ENCODE data around the gene UNC5A.

DNA sequence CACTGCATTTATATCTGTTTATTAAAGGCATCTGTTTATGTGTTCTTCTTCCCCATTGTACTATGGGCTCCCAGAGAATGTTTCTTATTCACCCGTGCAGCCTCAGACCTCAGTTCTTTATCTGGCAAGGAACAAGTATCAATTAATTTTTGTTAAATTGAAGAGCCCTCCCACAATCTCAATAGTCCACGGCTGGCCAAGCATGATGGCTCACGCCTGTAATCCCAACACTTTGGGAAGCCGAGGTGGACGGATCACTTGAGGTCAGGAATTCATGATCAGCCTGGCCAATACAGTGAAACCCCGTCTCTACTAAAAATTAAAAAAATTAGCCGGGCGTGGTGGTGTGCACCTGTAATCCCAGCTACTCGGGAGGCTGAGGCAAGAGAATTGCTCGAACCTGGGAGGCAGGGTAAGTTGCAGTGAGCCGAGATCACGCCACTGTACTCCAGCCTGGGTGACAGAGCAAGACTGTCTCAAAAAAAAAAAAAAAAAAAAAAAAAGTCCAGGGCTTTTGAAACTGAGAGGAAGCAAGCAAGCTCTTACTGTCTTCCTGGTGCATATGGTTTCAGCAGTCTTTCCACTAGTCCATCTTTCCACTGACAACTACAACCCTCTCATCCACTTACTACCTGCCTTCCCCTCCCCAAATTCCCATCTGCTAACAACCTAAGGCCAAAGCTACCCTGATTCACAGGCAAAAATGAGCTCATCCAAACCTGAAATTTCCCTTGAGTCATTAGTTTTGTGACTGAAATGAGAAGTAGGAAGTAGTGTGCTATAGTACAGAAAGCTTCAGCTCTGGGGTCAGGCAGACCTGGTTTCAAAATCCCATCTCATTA lies 91.1 kb downstream of the UNC5A start:
- TF ChIP-seq ZBTB7A (IDR thresholded peaks at IDR 0.05; ENCODE audit: low read depth) (no peak), TAF1 (IDR thresholded peaks at IDR 0.05; ENCODE audit: low read depth) (no peak), TEAD4 (IDR thresholded peaks at IDR 0.05) (no peak)
- TF ChIP-seq, protein P1, sequence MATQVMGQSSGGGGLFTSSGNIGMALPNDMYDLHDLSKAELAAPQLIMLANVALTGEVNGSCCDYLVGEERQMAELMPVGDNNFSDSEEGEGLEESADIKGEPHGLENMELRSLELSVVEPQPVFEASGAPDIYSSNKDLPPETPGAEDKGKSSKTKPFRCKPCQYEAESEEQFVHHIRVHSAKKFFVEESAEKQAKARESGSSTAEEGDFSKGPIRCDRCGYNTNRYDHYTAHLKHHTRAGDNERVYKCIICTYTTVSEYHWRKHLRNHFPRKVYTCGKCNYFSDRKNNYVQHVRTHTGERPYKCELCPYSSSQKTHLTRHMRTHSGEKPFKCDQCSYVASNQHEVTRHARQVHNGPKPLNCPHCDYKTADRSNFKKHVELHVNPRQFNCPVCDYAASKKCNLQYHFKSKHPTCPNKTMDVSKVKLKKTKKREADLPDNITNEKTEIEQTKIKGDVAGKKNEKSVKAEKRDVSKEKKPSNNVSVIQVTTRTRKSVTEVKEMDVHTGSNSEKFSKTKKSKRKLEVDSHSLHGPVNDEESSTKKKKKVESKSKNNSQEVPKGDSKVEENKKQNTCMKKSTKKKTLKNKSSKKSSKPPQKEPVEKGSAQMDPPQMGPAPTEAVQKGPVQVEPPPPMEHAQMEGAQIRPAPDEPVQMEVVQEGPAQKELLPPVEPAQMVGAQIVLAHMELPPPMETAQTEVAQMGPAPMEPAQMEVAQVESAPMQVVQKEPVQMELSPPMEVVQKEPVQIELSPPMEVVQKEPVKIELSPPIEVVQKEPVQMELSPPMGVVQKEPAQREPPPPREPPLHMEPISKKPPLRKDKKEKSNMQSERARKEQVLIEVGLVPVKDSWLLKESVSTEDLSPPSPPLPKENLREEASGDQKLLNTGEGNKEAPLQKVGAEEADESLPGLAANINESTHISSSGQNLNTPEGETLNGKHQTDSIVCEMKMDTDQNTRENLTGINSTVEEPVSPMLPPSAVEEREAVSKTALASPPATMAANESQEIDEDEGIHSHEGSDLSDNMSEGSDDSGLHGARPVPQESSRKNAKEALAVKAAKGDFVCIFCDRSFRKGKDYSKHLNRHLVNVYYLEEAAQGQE (IDR thresholded peaks at IDR 0.05; ENCODE audit: low read depth), result no peak

All from Ishikawa (cell line).